ENCODE results near the gene EMP3.

The EMP3 gene

DNA sequence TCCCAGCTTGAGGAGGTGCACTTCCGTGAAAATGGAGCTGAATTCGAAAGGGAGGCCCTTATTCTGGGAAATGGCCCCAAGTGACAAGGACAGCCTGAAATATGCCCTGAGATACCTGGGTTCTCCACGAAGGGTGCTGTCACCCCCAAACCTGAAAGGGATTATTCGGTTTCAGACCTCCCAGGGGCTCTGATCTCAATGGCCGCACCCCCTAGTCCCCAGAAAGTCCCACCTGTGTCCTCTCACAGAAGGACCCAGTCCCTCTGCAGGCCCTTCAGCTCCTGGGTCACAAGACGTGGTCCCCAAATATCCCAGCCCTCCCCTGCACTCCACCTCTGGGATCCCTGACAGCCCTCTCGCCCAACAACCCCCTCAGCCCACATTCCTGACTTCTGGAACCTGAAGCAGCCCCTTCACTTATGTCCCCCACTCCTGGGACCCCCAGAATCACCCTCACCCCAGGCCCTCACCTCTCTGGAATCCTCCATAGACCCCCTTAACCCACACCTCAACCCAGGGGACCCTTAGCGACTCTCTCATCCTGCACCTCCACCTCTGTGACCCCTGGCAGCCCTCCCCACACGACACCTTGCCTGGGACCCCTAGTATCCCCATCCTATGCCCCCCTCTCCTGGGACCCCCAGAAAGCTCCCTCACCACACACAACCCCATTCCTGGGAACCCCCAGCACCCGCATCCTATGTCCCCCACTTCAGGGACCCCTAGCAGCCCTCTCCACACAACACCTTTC lies 39.4 kb downstream of the EMP3 start:
- TF ChIP-seq EGR1 (IDR thresholded peaks at IDR 0.05) = no peak
- TF ChIP-seq ZBTB7A (IDR thresholded peaks at IDR 0.05; ENCODE audit: low read depth) = no peak
- no peak for TF ChIP-seq FOXM1 (IDR thresholded peaks at IDR 0.05; ENCODE audit: borderline replicate concordance, low read depth)
- TF ChIP-seq RAD21 (IDR thresholded peaks at IDR 0.05; ENCODE audit: low read depth) = no peak
- TF ChIP-seq, protein P1, sequence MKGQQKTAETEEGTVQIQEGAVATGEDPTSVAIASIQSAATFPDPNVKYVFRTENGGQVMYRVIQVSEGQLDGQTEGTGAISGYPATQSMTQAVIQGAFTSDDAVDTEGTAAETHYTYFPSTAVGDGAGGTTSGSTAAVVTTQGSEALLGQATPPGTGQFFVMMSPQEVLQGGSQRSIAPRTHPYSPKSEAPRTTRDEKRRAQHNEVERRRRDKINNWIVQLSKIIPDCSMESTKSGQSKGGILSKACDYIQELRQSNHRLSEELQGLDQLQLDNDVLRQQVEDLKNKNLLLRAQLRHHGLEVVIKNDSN (IDR thresholded peaks at IDR 0.05) = no peak
- no peak for TF ChIP-seq REST (IDR thresholded peaks at IDR 0.05; ENCODE audit: low read depth)
- TF ChIP-seq, protein P2, sequence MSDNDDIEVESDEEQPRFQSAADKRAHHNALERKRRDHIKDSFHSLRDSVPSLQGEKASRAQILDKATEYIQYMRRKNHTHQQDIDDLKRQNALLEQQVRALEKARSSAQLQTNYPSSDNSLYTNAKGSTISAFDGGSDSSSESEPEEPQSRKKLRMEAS (IDR thresholded peaks at IDR 0.05) = no peak
- TF ChIP-seq TEAD4 (IDR thresholded peaks at IDR 0.05) = no peak
- no peak for TF ChIP-seq TAF1 (IDR thresholded peaks at IDR 0.05; ENCODE audit: low read depth)
- TF ChIP-seq TCF12 (IDR thresholded peaks at IDR 0.05; ENCODE audit: low read depth) = no peak
- TF ChIP-seq CEBPB (IDR thresholded peaks at IDR 0.05) = no peak
- no peak for TF ChIP-seq NFIC (IDR thresholded peaks at IDR 0.05)
- no peak for TF ChIP-seq CREB1 (IDR thresholded peaks at IDR 0.05; ENCODE audit: low read depth)
- no peak for TF ChIP-seq EP300 (IDR thresholded peaks at IDR 0.05; ENCODE audit: borderline replicate concordance)
- TF ChIP-seq YY1 (IDR thresholded peaks at IDR 0.05; ENCODE audit: low read depth) = no peak

- TF ChIP-seq CEBPB (IDR thresholded peaks at IDR 0.05) (no peak), EGR1 (IDR thresholded peaks at IDR 0.05) (no peak), REST (IDR thresholded peaks at IDR 0.05; ENCODE audit: low read depth) (no peak), TAF1 (IDR thresholded peaks at IDR 0.05; ENCODE audit: low read depth) (no peak), FOXM1 (IDR thresholded peaks at IDR 0.05; ENCODE audit: borderline replicate concordance, low read depth) (no peak)
Observed at GRCh38 chr19:48365602-48366001, 40.2 kb downstream of the EMP3 start.

- no peak for TF ChIP-seq ZBTB7A (IDR thresholded peaks at IDR 0.05; ENCODE audit: low read depth)
- no peak for TF ChIP-seq FOXM1 (IDR thresholded peaks at IDR 0.05; ENCODE audit: borderline replicate concordance, low read depth)
- TF ChIP-seq EP300 (IDR thresholded peaks at IDR 0.05; ENCODE audit: borderline replicate concordance) = no peak
Observed at GRCh38 chr19:48367855-48368254, 42.5 kb downstream of the EMP3 start.

- no peak for TF ChIP-seq EGR1 (IDR thresholded peaks at IDR 0.05)
- TF ChIP-seq TCF12 (IDR thresholded peaks at IDR 0.05; ENCODE audit: low read depth) = no peak
- TF ChIP-seq REST (IDR thresholded peaks at IDR 0.05; ENCODE audit: low read depth) = no peak
- no peak for TF ChIP-seq NFIC (IDR thresholded peaks at IDR 0.05)
- no peak for TF ChIP-seq ZBTB7A (IDR thresholded peaks at IDR 0.05; ENCODE audit: low read depth)
- TF ChIP-seq FOXM1 (IDR thresholded peaks at IDR 0.05; ENCODE audit: borderline replicate concordance, low read depth) = no peak
- no peak for TF ChIP-seq EP300 (IDR thresholded peaks at IDR 0.05; ENCODE audit: borderline replicate concordance)
- no peak for TF ChIP-seq YY1 (IDR thresholded peaks at IDR 0.05; ENCODE audit: low read depth)
- no peak for TF ChIP-seq TEAD4 (IDR thresholded peaks at IDR 0.05)
- TF ChIP-seq CREB1 (IDR thresholded peaks at IDR 0.05; ENCODE audit: low read depth) = no peak
- TF ChIP-seq CEBPB (IDR thresholded peaks at IDR 0.05) = no peak
- TF ChIP-seq TAF1 (IDR thresholded peaks at IDR 0.05; ENCODE audit: low read depth) = no peak
- TF ChIP-seq, protein P1 (IDR thresholded peaks at IDR 0.05) = no peak
Observed at GRCh38 chr19:48368936-48369335, 43.6 kb downstream of the EMP3 start.

DNA sequence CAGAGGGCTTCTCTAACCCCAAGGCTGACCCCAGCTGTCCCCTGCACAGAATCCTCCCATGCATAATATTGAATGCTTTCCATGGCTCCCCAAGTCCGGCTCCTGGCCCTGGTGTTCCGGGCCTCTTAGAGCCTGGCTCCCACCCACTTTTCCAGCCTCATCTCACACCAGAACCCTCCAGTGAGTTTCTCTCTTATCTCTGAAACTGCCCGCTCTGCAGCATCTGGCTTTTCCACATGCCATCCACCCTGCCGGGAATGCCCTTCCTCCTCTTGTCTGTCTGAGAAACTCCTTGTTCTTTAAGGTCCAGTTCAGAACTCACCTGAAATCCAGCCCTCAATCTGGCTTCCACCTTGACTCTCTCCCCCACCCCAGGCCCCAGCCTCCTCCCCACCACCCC lies 45.6 kb downstream of the EMP3 start:
- TF ChIP-seq ZBTB7A (IDR thresholded peaks at IDR 0.05; ENCODE audit: low read depth) (no peak), TAF1 (IDR thresholded peaks at IDR 0.05; ENCODE audit: low read depth) (no peak), CEBPB (IDR thresholded peaks at IDR 0.05) (no peak), TCF12 (IDR thresholded peaks at IDR 0.05; ENCODE audit: low read depth) (no peak), RAD21 (IDR thresholded peaks at IDR 0.05; ENCODE audit: low read depth) (no peak)

Measured in Ishikawa (cell line).